Uterus (tissue), 2 donors: ENCODE measurements around the gene KRTAP5-3.

Experiments used
- POLR2A ChIP-seq, 2 donors: fragments of 450-650 bp; IDR thresholded peaks; one replicate each; pipeline ENCODE4 v1.6.1; 2016; ENCODE audit warnings: antibody characterized with exemption in 2 of 2, mild to moderate bottlenecking in 1 of 2, moderate library complexity in 1 of 2
- TF ChIP-seq, protein P1 (sequence below), 4 experiments: fragments of 200-600 bp in 2 of 4; fragments of 450-650 bp in 2 of 4; sonication (generic) in 2 of 4; IDR thresholded peaks; one replicate each; pipeline ENCODE4 v1.5.1; 2016 to 2019; ENCODE audit warnings: antibody characterized with exemption in 4 of 4, mild to moderate bottlenecking in 2 of 4, moderate library complexity in 1 of 4

DNA sequence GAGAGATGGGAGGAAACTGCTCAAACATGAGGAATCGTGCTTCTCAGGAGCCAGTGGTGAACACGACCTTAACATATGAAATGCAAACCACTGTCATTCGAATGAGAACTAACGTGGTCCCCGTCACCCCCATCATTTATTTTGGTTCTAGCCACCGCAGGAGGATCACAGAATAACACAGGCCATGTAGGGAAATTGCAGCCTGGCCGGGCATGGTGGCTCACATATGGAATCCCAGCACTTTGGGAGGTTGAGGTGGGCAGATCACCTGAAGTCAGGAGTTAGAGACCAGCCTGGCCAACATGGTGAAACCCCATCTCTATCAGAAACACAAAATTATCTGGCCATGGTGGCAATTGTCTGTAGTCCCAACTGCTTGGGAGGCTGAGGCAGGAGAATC is 48.4 kb upstream of the KRTAP5-3 start:
- TF ChIP-seq, protein P1, sequence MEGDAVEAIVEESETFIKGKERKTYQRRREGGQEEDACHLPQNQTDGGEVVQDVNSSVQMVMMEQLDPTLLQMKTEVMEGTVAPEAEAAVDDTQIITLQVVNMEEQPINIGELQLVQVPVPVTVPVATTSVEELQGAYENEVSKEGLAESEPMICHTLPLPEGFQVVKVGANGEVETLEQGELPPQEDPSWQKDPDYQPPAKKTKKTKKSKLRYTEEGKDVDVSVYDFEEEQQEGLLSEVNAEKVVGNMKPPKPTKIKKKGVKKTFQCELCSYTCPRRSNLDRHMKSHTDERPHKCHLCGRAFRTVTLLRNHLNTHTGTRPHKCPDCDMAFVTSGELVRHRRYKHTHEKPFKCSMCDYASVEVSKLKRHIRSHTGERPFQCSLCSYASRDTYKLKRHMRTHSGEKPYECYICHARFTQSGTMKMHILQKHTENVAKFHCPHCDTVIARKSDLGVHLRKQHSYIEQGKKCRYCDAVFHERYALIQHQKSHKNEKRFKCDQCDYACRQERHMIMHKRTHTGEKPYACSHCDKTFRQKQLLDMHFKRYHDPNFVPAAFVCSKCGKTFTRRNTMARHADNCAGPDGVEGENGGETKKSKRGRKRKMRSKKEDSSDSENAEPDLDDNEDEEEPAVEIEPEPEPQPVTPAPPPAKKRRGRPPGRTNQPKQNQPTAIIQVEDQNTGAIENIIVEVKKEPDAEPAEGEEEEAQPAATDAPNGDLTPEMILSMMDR (IDR thresholded peaks at IDR 0.05), result no peak
- TF ChIP-seq POLR2A (IDR thresholded peaks at IDR 0.05), result no peak
